ENCODE measurements around the gene PARD3.

The PARD3 gene

GRCh38 chr10:34821587-34822585 lies 6.8 kb upstream of the PARD3 start:
- DNase-seq: no peak

GRCh38 chr10:34817586-34817985 lies 2.5 kb upstream of the PARD3 start:
- DNase-seq: no peak

- no peak for DNase-seq
Measured at GRCh38 chr10:34817054-34817453, 2.0 kb upstream of the PARD3 start.

GRCh38 chr10:34816501-34817002 lies 1.5 kb upstream of the PARD3 start:
- DNase-seq: no peak

GRCh38 chr10:34816085-34816496 lies 995 bp upstream of the PARD3 start:
- DNase-seq: no peak

- no peak for DNase-seq
Measured at GRCh38 chr10:34814913-34815184, 247 bp downstream of the PARD3 start.

- DNase-seq: no peak
Measured at GRCh38 chr10:34814223-34814912, 728 bp downstream of the PARD3 start.

- no peak for DNase-seq
Measured at GRCh38 chr10:34813626-34814222, 1.4 kb downstream of the PARD3 start.

GRCh38 chr10:34812771-34813170 lies 2.3 kb downstream of the PARD3 start:
- no peak for DNase-seq

- no peak for DNase-seq
Measured at GRCh38 chr10:34811968-34812514, 3.1 kb downstream of the PARD3 start.

GRCh38 chr10:34811126-34811967 lies 3.7 kb downstream of the PARD3 start:
- DNase-seq: no peak

GRCh38 chr10:34809796-34810195 lies 5.3 kb downstream of the PARD3 start:
- no peak for DNase-seq

- DNase-seq: no peak
Measured at GRCh38 chr10:34808801-34809745, 6.0 kb downstream of the PARD3 start.

- DNase-seq: no peak
Measured at GRCh38 chr10:34808336-34808735, 6.8 kb downstream of the PARD3 start.

- DNase-seq: no peak
Measured at GRCh38 chr10:34804306-34804705, 10.8 kb downstream of the PARD3 start.

- DNase-seq: no peak
Measured at GRCh38 chr10:34802692-34803091, 12.4 kb downstream of the PARD3 start.

GRCh38 chr10:34801097-34801733 lies 13.9 kb downstream of the PARD3 start:
- DNase-seq: no peak

GRCh38 chr10:34800624-34801023 lies 14.5 kb downstream of the PARD3 start:
- DNase-seq: no peak

- DNase-seq: no peak
Measured at GRCh38 chr10:34798654-34799053, 16.4 kb downstream of the PARD3 start.

GRCh38 chr10:34797155-34797554 lies 17.9 kb downstream of the PARD3 start:
- DNase-seq: no peak

- DNase-seq: no peak
Measured at GRCh38 chr10:34796133-34796532, 19.0 kb downstream of the PARD3 start.

Measured in SHP77 treated with DMSO at 0.1 percent for 48 hours (cell line).